ENCODE measurements around the gene INPP5D. TPM values are rescaled to one million over a fixed set of nuclear protein-coding genes. Genes with fewer than 3 reads are reported as not detected.
A peak's percentile ranks its signal among the peaks of the same experiment; 100 is the strongest.

INPP5D gene
- total RNA-seq, 1 donor from 2014 or later: 8.9 TPM

DNA sequence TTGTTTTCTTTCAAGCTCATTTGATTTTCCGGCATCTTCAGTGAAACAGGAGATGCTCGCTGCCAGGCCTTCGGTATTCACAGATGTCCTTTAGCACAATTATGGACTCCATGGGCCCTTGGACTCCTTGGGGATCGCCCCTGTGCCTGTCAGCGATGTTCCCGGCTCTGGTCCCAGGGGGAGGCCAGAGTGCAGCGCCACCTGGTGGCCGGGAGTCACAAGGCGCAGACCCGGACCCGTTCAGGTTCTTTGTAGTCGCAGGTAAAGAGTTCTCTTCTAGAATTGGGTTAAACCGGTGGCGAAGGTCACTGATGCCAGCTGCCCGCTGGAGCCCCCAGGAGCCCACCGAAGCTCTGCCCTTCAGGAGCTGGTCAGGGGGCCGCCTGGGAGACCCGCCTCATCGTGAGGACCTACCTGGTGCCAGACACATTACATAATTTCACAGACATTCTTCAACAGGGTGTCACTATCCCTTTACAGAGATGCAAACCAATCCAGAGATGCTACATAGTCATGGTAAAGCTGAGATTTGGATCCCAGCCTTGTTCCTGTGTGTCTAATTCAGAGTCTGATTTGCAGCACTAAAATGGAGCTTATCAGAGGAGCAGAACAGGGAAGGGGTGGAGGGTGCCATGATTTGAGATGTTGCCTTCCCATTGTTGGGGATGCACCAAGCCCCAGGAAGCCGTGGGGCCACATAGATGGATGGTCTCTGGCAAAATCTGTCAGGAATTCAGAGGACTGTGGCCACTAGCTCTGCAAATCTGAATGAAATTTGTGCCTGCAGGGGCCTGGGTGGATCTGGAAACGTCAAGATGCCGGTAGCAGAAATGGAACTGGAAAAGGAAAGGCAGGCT, 6.0 kb upstream of the INPP5D start:
- no peaks in the 10 kb centered on the region for H3K9me3 Mint-ChIP-seq
- peak overlapping the region; percentile 40 for H3K27ac Mint-ChIP-seq
- TF ChIP-seq, protein P1, sequence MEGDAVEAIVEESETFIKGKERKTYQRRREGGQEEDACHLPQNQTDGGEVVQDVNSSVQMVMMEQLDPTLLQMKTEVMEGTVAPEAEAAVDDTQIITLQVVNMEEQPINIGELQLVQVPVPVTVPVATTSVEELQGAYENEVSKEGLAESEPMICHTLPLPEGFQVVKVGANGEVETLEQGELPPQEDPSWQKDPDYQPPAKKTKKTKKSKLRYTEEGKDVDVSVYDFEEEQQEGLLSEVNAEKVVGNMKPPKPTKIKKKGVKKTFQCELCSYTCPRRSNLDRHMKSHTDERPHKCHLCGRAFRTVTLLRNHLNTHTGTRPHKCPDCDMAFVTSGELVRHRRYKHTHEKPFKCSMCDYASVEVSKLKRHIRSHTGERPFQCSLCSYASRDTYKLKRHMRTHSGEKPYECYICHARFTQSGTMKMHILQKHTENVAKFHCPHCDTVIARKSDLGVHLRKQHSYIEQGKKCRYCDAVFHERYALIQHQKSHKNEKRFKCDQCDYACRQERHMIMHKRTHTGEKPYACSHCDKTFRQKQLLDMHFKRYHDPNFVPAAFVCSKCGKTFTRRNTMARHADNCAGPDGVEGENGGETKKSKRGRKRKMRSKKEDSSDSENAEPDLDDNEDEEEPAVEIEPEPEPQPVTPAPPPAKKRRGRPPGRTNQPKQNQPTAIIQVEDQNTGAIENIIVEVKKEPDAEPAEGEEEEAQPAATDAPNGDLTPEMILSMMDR (IDR thresholded peaks at IDR 0.05; ENCODE audit: unreplicated experiment): peak; percentile 97
- H3K36me3 Mint-ChIP-seq: no peaks in the 10 kb centered on the region
- peaks cover 14% of the 10 kb centered on the region for H3K4me1 Mint-ChIP-seq
- H3K27me3 Mint-ChIP-seq (ENCODE audit: low read depth): peaks cover 46% of the 10 kb centered on the region
- H3K4me3 Mint-ChIP-seq: no peak overlapping the region
- DNase-seq (ENCODE audit: low spot score in 2 of 2, unreplicated experiment in 2 of 2): peak; percentile 60 to 82

DNA sequence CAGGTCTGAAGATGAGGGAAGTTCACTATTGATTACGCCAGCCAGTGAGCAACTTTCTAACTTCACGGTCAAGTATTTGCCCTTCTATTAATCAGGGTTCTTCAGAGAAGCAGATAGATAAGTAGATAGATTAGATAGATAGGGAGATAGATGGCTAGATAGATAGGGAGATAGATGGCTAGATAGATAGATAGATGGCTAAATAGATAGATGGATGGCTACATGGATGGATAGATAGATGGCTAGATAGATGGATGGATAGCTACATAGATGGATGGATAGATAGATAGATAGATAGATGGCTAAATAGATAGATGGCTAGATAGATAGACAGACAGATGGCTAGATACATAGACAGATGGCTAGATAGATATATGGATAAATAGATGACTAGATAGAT, 4.8 kb upstream of the INPP5D start:
- TF ChIP-seq, protein P1 (IDR thresholded peaks at IDR 0.05; ENCODE audit: unreplicated experiment): no peak
- Mint-ChIP-seq H3K4me3 (no peak overlapping the region), H3K27ac (no peak overlapping the region), H3K36me3 (no peaks in the 10 kb centered on the region), H3K4me1 (peaks cover 14% of the 10 kb centered on the region), H3K27me3 (ENCODE audit: low read depth) (peaks cover 40% of the 10 kb centered on the region), H3K9me3 (no peaks in the 10 kb centered on the region)
- DNase-seq (ENCODE audit: low spot score in 2 of 2, unreplicated experiment in 2 of 2): no peak

DNA sequence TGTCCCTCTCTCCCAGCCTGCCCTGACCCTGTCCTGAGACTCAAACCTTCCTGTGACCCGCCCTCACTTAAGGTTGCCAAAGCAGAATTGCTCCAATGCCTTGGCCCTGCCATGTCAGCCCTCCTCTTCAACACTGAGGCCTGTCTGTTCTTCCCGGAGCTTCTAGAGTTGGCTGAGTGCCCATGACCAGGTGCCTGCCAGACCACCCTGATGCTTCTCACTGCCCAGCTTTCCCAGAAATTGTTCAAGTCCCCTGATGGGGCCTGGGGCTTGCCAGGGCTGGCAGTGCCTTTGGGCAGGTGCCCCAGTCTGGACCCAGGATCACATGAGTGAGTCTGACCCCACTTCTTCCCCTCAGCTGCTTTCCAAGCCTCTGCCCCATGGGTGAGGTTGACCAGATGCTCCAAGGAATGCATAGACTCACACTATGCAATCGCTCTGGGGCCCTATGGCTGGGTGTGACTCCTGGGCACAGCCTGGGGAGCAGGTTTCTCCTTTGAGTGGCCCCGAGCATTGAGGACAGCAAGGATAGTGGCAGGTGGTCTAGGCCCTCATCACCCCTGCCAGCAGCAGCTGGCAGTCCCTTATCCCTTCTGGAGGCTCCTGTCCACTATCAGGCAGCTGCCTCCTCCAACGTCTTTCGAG, 3.1 kb upstream of the INPP5D start:
- DNase-seq (ENCODE audit: low spot score in 2 of 2, unreplicated experiment in 2 of 2): no peak
- TF ChIP-seq, protein P1 (IDR thresholded peaks at IDR 0.05; ENCODE audit: unreplicated experiment): no peak
- no peak overlapping the region for H3K27ac Mint-ChIP-seq
- no peak overlapping the region for H3K4me3 Mint-ChIP-seq
- no peaks in the 10 kb centered on the region for H3K9me3 Mint-ChIP-seq
- peaks cover 3% of the 10 kb centered on the region for H3K4me1 Mint-ChIP-seq
- H3K36me3 Mint-ChIP-seq: no peaks in the 10 kb centered on the region
- H3K27me3 Mint-ChIP-seq (ENCODE audit: low read depth): peaks cover 24% of the 10 kb centered on the region

DNA sequence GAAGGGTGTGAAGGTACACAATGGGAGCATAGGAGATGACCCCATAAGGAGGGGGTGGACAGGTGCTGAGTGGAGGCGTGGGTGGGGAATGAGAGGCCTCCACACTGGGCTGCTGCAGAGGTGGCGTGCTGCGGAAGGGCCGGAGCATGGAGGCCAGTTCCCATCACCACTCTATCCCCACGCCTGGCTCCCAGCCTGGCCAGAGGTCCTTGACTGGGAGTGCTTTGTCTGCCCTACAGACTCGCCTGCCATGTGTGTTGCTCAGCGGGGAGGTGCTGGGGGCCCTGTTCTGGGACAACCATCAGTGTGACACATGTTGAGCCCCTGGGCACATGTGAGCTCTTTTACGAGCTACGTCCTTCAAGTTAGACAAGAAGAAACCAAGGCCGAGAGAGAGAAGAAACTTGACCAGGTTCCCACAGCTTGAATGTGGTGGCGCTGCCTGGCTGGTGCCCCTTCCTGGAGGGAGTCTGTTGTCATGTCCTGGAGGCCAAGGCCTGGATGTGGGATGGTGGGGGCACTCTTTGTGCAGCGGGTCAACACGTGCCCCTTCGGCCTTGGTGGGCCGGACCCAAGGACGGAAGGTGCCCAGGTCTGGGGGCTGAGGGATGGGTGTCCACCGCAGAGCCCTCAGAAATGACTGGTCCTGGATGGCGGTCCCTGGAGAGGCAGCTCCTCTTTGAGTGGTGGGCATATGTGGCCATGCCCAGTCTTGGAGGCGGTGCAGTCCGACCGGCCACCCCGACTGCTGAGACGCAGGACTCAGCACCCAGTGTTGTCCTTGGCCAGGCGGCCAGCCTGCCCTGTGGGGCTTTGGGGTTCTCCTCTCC, 1.2 kb upstream of the INPP5D start:
- Mint-ChIP-seq H3K36me3 (no peaks in the 10 kb centered on the region), H3K27ac (no peak overlapping the region), H3K4me3 (no peak overlapping the region), H3K27me3 (ENCODE audit: low read depth) (peaks cover 10% of the 10 kb centered on the region), H3K9me3 (no peaks in the 10 kb centered on the region), H3K4me1 (peaks cover 3% of the 10 kb centered on the region)
- TF ChIP-seq, protein P1 (IDR thresholded peaks at IDR 0.05; ENCODE audit: unreplicated experiment): no peak
- DNase-seq (ENCODE audit: low spot score in 2 of 2, unreplicated experiment in 2 of 2): no peak

DNA sequence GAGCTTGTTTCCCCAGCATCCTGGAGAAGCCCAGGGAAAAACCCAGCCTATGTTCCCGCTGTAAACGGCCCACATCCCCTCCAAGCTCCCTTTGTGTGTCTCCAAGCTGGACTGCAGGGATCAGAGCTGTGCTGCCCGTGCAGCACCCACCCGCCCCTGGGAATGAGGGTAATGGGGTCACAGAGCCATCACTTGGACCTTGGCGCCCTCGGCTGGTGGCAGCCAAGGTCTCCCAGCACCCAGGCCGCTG, 670 bp upstream of the INPP5D start:
- no peak for DNase-seq (ENCODE audit: low spot score in 2 of 2, unreplicated experiment in 2 of 2)
- Mint-ChIP-seq H3K27ac (no peak overlapping the region), H3K4me3 (no peak overlapping the region), H3K9me3 (no peaks in the 10 kb centered on the region), H3K4me1 (peaks cover 2% of the 10 kb centered on the region), H3K27me3 (ENCODE audit: low read depth) (peaks cover 5% of the 10 kb centered on the region), H3K36me3 (no peaks in the 10 kb centered on the region)
- TF ChIP-seq, protein P1 (IDR thresholded peaks at IDR 0.05; ENCODE audit: unreplicated experiment): no peak
